Neural cell (in vitro differentiated cells): ENCODE measurements around the gene SPARCL1.

Experiments used
- POLR2AphosphoS5 ChIP-seq: IDR thresholded peaks from 2 replicates; pipeline ENCODE4 v1.6.1; 2012
- RAD21 ChIP-seq: fragments of 450-650 bp; conservative IDR thresholded peaks from 2 replicates; pipeline ENCODE4 v1.6.1; 2014; ENCODE audit warnings: antibody characterized with exemption, mild to moderate bottlenecking, moderate library complexity
- TAF1 ChIP-seq: IDR thresholded peaks from 2 replicates; pipeline ENCODE4 v1.6.1; 2012; ENCODE audit warnings: low read depth
- TF ChIP-seq, protein P1 (sequence below): fragments of 450-650 bp; IDR thresholded peaks from 2 replicates; pipeline ENCODE4 v1.5.1; 2014; ENCODE audit warnings: antibody characterized with exemption, mild to moderate bottlenecking, moderate library complexity; ENCODE audit not compliant: poor library complexity, severe bottlenecking

DNA sequence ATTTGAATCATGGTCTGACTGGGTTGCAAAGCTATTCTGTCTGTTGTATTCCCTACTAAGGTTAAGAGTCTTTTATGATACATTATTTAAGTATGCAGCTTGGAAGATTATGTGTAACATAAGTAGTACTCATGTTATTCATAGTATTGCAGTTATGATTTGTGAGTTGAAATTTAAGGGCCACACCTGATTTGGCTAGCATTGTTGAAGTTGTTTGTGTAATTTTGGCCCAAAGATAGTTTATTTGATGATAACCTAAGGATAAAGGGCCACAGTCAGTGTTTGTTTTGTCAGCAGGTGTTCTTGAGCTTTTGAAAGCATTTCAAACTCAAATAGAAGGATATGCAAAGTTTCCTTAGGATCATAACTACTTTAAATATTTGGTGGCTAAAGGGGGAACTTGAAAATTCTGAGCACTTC is 67.9 kb downstream of the SPARCL1 start:
- TF ChIP-seq POLR2AphosphoS5: no peak
- TF ChIP-seq, protein P1, sequence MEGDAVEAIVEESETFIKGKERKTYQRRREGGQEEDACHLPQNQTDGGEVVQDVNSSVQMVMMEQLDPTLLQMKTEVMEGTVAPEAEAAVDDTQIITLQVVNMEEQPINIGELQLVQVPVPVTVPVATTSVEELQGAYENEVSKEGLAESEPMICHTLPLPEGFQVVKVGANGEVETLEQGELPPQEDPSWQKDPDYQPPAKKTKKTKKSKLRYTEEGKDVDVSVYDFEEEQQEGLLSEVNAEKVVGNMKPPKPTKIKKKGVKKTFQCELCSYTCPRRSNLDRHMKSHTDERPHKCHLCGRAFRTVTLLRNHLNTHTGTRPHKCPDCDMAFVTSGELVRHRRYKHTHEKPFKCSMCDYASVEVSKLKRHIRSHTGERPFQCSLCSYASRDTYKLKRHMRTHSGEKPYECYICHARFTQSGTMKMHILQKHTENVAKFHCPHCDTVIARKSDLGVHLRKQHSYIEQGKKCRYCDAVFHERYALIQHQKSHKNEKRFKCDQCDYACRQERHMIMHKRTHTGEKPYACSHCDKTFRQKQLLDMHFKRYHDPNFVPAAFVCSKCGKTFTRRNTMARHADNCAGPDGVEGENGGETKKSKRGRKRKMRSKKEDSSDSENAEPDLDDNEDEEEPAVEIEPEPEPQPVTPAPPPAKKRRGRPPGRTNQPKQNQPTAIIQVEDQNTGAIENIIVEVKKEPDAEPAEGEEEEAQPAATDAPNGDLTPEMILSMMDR: no peak
- no peak for TF ChIP-seq RAD21
- TF ChIP-seq TAF1: no peak
